ENCODE measurements around the gene FLNB. TPM values are rescaled to one million over a fixed set of nuclear protein-coding genes. Genes with fewer than 3 reads are reported as not detected.

The FLNB gene
- total and polyA plus RNA-seq, 9 of the 15 experiments (the other 6 are each of a cell fraction or from before 2014, with no cell fraction given), result 9.4 to 48.1 (median 25.6) TPM

DNA sequence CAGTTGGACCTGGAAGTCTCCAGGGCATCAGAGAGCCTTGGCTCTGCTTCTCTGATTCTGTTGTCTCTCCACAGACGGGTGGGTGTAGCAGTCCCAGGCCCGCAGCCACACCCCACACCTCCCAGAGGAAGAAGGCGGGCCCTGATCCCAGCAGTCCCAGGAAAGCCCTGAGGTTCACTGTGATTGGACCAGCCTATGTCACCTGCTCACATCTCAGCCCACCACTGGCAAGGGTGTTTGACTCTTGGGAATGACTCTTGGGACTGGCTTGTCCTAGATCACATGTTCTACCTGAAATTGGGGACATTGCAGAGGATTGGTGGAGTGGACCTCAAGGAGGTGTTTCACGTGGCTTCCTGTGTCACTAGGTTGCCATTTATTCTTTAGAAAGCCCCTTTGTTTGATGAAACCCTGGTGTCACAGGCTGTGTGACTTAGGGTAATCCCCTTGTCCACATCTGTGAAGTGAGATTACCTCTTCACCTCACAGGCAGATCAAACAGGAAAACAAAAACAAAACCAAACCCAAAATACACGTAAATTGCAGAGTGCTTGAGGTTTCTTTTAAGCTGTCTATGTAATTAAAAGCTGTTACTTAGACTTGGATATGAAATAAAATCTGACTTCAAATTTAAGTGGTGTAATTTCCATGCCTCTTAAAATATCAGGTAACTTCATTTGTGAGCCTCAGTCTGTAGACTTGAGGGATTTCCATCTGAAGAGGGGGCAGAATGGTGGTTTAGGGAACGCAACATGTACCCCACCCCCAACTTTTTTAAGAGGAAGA lies 26.7 kb downstream of the FLNB start (continued):
- TF ChIP-seq, protein P1, sequence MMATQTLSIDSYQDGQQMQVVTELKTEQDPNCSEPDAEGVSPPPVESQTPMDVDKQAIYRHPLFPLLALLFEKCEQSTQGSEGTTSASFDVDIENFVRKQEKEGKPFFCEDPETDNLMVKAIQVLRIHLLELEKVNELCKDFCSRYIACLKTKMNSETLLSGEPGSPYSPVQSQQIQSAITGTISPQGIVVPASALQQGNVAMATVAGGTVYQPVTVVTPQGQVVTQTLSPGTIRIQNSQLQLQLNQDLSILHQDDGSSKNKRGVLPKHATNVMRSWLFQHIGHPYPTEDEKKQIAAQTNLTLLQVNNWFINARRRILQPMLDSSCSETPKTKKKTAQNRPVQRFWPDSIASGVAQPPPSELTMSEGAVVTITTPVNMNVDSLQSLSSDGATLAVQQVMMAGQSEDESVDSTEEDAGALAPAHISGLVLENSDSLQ (IDR thresholded peaks at IDR 0.05), result 0 out of 2 replicates have a peak, but pooled peaks have one; percentile 9
- TF ChIP-seq MTA3 (IDR thresholded peaks at IDR 0.05; ENCODE audit: borderline replicate concordance) (no peak), SETDB1 (IDR thresholded peaks at IDR 0.05; ENCODE audit: low read length) (no peak), FOS (IDR thresholded peaks at IDR 0.05; ENCODE audit: extremely low read depth, insufficient read length) (no peak), NCOA6 (IDR thresholded peaks at IDR 0.05) (no peak), HIVEP1 (CRISPR knock-in tag; IDR thresholded peaks at IDR 0.05) (no peak), TEAD4 (IDR thresholded peaks at IDR 0.05; ENCODE audit: low read length) (no peak), TEAD4 (CRISPR knock-in tag; IDR thresholded peaks at IDR 0.05; ENCODE audit: borderline replicate concordance) (no peak)
- TF ChIP-seq, protein P2, sequence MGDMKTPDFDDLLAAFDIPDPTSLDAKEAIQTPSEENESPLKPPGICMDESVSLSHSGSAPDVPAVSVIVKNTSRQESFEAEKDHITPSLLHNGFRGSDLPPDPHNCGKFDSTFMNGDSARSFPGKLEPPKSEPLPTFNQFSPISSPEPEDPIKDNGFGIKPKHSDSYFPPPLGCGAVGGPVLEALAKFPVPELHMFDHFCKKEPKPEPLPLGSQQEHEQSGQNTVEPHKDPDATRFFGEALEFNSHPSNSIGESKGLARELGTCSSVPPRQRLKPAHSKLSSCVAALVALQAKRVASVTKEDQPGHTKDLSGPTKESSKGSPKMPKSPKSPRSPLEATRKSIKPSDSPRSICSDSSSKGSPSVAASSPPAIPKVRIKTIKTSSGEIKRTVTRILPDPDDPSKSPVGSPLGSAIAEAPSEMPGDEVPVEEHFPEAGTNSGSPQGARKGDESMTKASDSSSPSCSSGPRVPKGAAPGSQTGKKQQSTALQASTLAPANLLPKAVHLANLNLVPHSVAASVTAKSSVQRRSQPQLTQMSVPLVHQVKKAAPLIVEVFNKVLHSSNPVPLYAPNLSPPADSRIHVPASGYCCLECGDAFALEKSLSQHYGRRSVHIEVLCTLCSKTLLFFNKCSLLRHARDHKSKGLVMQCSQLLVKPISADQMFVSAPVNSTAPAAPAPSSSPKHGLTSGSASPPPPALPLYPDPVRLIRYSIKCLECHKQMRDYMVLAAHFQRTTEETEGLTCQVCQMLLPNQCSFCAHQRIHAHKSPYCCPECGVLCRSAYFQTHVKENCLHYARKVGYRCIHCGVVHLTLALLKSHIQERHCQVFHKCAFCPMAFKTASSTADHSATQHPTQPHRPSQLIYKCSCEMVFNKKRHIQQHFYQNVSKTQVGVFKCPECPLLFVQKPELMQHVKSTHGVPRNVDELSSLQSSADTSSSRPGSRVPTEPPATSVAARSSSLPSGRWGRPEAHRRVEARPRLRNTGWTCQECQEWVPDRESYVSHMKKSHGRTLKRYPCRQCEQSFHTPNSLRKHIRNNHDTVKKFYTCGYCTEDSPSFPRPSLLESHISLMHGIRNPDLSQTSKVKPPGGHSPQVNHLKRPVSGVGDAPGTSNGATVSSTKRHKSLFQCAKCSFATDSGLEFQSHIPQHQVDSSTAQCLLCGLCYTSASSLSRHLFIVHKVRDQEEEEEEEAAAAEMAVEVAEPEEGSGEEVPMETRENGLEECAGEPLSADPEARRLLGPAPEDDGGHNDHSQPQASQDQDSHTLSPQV (IDR thresholded peaks at IDR 0.05), result peak; percentile 55
- TF ChIP-seq, protein P3, sequence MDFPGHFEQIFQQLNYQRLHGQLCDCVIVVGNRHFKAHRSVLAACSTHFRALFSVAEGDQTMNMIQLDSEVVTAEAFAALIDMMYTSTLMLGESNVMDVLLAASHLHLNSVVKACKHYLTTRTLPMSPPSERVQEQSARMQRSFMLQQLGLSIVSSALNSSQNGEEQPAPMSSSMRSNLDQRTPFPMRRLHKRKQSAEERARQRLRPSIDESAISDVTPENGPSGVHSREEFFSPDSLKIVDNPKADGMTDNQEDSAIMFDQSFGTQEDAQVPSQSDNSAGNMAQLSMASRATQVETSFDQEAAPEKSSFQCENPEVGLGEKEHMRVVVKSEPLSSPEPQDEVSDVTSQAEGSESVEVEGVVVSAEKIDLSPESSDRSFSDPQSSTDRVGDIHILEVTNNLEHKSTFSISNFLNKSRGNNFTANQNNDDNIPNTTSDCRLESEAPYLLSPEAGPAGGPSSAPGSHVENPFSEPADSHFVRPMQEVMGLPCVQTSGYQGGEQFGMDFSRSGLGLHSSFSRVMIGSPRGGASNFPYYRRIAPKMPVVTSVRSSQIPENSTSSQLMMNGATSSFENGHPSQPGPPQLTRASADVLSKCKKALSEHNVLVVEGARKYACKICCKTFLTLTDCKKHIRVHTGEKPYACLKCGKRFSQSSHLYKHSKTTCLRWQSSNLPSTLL (IDR thresholded peaks at IDR 0.05), result no peak
- TF ChIP-seq, protein P4, sequence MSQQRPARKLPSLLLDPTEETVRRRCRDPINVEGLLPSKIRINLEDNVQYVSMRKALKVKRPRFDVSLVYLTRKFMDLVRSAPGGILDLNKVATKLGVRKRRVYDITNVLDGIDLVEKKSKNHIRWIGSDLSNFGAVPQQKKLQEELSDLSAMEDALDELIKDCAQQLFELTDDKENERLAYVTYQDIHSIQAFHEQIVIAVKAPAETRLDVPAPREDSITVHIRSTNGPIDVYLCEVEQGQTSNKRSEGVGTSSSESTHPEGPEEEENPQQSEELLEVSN (IDR thresholded peaks at IDR 0.05; ENCODE audit: borderline replicate concordance in 1 of 2, extremely low read depth in 1 of 2, insufficient read depth in 1 of 2, insufficient read length in 1 of 2, low read depth in 1 of 2, low read length in 1 of 2, poor library complexity in 1 of 2, severe bottlenecking in 1 of 2), result peak; percentile 23 to 43
- TF ChIP-seq, protein P5, sequence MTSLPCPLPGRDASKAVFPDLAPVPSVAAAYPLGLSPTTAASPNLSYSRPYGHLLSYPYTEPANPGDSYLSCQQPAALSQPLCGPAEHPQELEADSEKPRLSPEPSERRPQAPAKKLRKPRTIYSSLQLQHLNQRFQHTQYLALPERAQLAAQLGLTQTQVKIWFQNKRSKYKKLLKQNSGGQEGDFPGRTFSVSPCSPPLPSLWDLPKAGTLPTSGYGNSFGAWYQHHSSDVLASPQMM (CRISPR knock-in tag; IDR thresholded peaks at IDR 0.05), result no peak
- TF ChIP-seq, protein P6, sequence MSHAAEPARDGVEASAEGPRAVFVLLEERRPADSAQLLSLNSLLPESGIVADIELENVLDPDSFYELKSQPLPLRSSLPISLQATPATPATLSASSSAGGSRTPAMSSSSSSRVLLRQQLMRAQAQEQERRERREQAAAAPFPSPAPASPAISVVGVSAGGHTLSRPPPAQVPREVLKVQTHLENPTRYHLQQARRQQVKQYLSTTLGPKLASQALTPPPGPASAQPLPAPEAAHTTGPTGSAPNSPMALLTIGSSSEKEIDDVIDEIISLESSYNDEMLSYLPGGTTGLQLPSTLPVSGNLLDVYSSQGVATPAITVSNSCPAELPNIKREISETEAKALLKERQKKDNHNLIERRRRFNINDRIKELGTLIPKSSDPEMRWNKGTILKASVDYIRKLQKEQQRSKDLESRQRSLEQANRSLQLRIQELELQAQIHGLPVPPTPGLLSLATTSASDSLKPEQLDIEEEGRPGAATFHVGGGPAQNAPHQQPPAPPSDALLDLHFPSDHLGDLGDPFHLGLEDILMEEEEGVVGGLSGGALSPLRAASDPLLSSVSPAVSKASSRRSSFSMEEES (CRISPR knock-in tag; IDR thresholded peaks at IDR 0.05), result no peak
- TF ChIP-seq, protein P7, sequence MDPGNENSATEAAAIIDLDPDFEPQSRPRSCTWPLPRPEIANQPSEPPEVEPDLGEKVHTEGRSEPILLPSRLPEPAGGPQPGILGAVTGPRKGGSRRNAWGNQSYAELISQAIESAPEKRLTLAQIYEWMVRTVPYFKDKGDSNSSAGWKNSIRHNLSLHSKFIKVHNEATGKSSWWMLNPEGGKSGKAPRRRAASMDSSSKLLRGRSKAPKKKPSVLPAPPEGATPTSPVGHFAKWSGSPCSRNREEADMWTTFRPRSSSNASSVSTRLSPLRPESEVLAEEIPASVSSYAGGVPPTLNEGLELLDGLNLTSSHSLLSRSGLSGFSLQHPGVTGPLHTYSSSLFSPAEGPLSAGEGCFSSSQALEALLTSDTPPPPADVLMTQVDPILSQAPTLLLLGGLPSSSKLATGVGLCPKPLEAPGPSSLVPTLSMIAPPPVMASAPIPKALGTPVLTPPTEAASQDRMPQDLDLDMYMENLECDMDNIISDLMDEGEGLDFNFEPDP (CRISPR knock-in tag; IDR thresholded peaks at IDR 0.05), result no peak

All from K562 (cell line).